Measurements from ENCODE around the gene CHN2.

DNA sequence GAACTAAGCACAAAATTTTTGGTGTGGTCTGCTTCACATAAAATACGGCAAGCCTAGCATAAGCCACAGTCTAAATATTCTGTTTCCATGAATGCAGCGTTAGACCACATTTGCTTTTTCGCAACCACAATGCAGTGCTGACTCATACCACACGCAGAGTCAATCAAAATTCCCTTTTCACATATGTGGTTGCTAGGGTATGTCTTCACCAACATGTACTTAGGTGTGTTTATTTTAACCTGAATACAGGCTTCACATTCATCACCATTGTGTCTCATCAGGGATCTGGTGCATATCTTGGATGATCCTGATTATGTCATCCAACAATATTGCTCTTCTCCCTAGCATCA lies 90.8 kb downstream of the CHN2 start:
- TF ChIP-seq, protein P1, sequence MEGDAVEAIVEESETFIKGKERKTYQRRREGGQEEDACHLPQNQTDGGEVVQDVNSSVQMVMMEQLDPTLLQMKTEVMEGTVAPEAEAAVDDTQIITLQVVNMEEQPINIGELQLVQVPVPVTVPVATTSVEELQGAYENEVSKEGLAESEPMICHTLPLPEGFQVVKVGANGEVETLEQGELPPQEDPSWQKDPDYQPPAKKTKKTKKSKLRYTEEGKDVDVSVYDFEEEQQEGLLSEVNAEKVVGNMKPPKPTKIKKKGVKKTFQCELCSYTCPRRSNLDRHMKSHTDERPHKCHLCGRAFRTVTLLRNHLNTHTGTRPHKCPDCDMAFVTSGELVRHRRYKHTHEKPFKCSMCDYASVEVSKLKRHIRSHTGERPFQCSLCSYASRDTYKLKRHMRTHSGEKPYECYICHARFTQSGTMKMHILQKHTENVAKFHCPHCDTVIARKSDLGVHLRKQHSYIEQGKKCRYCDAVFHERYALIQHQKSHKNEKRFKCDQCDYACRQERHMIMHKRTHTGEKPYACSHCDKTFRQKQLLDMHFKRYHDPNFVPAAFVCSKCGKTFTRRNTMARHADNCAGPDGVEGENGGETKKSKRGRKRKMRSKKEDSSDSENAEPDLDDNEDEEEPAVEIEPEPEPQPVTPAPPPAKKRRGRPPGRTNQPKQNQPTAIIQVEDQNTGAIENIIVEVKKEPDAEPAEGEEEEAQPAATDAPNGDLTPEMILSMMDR (IDR thresholded peaks at IDR 0.05), result no peak
- no peak for TF ChIP-seq POLR2A (IDR thresholded peaks at IDR 0.05)

All from upper lobe of left lung (tissue), 4 donors.